NCI-H2196 treated with DMSO at 0.1 percent for 48 hours (cell line): ENCODE data around the gene PRKD2.
A peak's percentile ranks its signal among the peaks of the same experiment; 100 is the strongest.

Experiments
- DNase-seq: peaks from one replicate; lab custom pipeline; 2025; ENCODE audit not compliant: unreplicated experiment; lab: John Stamatoyannopoulos, UW

Gene PRKD2

GRCh38 chr19:46725036-46725820 is 8.3 kb upstream of the PRKD2 start:
- no peak for DNase-seq

- no peak for DNase-seq
Measured at GRCh38 chr19:46724468-46724867, 7.6 kb upstream of the PRKD2 start.

- DNase-seq = no peak
Measured at GRCh38 chr19:46723471-46723870, 6.6 kb upstream of the PRKD2 start.

GRCh38 chr19:46723023-46723461 is 6.1 kb upstream of the PRKD2 start:
- DNase-seq = no peak

- DNase-seq = no peak
Measured at GRCh38 chr19:46722421-46723022, 5.6 kb upstream of the PRKD2 start.

GRCh38 chr19:46722004-46722380 is 5.1 kb upstream of the PRKD2 start:
- no peak for DNase-seq

- no peak for DNase-seq
Measured at GRCh38 chr19:46721269-46722003, 4.5 kb upstream of the PRKD2 start.

GRCh38 chr19:46720503-46721239 is 3.8 kb upstream of the PRKD2 start:
- no peak for DNase-seq

- no peak for DNase-seq
Measured at GRCh38 chr19:46719629-46720502, 3.0 kb upstream of the PRKD2 start.

GRCh38 chr19:46718934-46719622 is 2.2 kb upstream of the PRKD2 start:
- no peak for DNase-seq

GRCh38 chr19:46718157-46718933 is 1.4 kb upstream of the PRKD2 start:
- DNase-seq = no peak

GRCh38 chr19:46717716-46718143 is 816 bp upstream of the PRKD2 start:
- DNase-seq = no peak

GRCh38 chr19:46716672-46717033 is 261 bp downstream of the PRKD2 start:
- no peak for DNase-seq

- DNase-seq = no peak
Measured at GRCh38 chr19:46715975-46716671, 791 bp downstream of the PRKD2 start.

GRCh38 chr19:46715620-46715974 is 1.3 kb downstream of the PRKD2 start:
- no peak for DNase-seq

GRCh38 chr19:46714444-46715106 is 2.3 kb downstream of the PRKD2 start:
- DNase-seq = no peak

GRCh38 chr19:46713781-46714443 is 3.0 kb downstream of the PRKD2 start:
- peak; percentile 82 for DNase-seq
